ENCODE data around the gene SMARCAL1. TPM values are rescaled to one million over a fixed set of nuclear protein-coding genes. Genes with fewer than 3 reads are reported as not detected.

SMARCAL1 gene
- total RNA-seq, 1 donor from 2014 or later = 33.0 TPM

- Mint-ChIP-seq H3K36me3 (peaks cover 37% of the 10 kb centered on the region), H3K4me3 (peak overlapping the region; percentile 96), H3K27me3 (ENCODE audit: low read depth) (no peaks in the 10 kb centered on the region), H3K9me3 (no peaks in the 10 kb centered on the region), H3K4me1 (peaks cover 45% of the 10 kb centered on the region), H3K27ac (peak overlapping the region; percentile 94)
- no peak for TF ChIP-seq CTCF (IDR thresholded peaks at IDR 0.05; ENCODE audit: unreplicated experiment)
- DNase-seq (ENCODE audit: low spot score in 2 of 2, unreplicated experiment in 2 of 2) = no peak
Measured at GRCh38 chr2:216499641-216500218, 87.4 kb downstream of the SMARCAL1 start.

DNA sequence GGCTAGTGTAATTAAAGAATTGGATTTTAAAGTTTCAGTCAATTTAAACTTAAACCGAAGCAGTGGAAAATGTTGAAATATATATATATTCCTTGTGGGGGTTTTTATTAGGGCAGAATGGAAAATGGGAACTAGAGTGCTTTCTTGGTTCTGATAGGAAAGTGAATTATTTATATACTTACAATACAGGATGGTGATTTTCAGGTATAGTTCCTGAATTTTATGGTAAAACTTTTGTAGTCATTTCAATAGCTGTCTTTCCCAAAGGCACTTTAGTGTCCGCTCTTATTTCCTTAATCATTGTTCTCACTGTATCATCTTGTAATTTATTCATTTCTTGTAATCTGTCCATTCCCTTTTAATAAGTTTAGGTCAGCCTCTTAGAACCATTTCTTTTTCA is 88.3 kb downstream of the SMARCAL1 start:
- no peak for DNase-seq (ENCODE audit: low spot score in 2 of 2, unreplicated experiment in 2 of 2)
- H3K36me3 Mint-ChIP-seq = peaks cover 43% of the 10 kb centered on the region
- no peaks in the 10 kb centered on the region for H3K27me3 Mint-ChIP-seq (ENCODE audit: low read depth)
- H3K4me1 Mint-ChIP-seq = peaks cover 45% of the 10 kb centered on the region
- H3K4me3 Mint-ChIP-seq = peak overlapping the region; percentile 96
- no peaks in the 10 kb centered on the region for H3K9me3 Mint-ChIP-seq
- H3K27ac Mint-ChIP-seq = peak overlapping the region; percentile 94
- no peak for TF ChIP-seq CTCF (IDR thresholded peaks at IDR 0.05; ENCODE audit: unreplicated experiment)

DNA sequence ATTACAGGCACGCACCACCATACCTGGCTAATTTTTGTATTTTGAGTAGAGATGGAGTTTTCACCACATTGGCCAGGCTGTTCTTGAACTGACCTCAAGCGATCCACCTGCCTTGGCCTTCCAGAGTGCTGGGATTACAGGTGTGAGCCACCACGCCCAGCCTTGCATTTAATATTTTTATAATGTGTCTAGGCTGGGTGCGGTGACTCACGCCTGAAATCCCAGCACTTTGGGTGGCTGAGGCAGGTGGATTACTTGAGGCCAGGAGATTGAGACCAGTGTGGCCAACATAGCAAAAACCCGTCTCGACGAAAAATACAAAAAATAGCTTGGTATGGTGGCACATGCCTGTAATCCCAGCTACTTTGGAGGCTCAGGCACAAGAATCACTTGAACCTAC is 89.6 kb downstream of the SMARCAL1 start:
- Mint-ChIP-seq H3K4me1 (peaks cover 45% of the 10 kb centered on the region), H3K4me3 (no peak overlapping the region), H3K9me3 (no peaks in the 10 kb centered on the region), H3K27ac (no peak overlapping the region), H3K36me3 (peaks cover 45% of the 10 kb centered on the region), H3K27me3 (ENCODE audit: low read depth) (no peaks in the 10 kb centered on the region)
- DNase-seq (ENCODE audit: low spot score in 2 of 2, unreplicated experiment in 2 of 2) = no peak
- no peak for TF ChIP-seq CTCF (IDR thresholded peaks at IDR 0.05; ENCODE audit: unreplicated experiment)

GRCh38 chr2:216502381-216503158 is 90.3 kb downstream of the SMARCAL1 start:
- no peaks in the 10 kb centered on the region for H3K9me3 Mint-ChIP-seq
- peaks cover 40% of the 10 kb centered on the region for H3K4me1 Mint-ChIP-seq
- H3K36me3 Mint-ChIP-seq = peaks cover 45% of the 10 kb centered on the region
- H3K27ac Mint-ChIP-seq = no peak overlapping the region
- no peak for TF ChIP-seq CTCF (IDR thresholded peaks at IDR 0.05; ENCODE audit: unreplicated experiment)
- DNase-seq (ENCODE audit: low spot score in 2 of 2, unreplicated experiment in 2 of 2) = no peak
- no peak overlapping the region for H3K4me3 Mint-ChIP-seq
- no peaks in the 10 kb centered on the region for H3K27me3 Mint-ChIP-seq (ENCODE audit: low read depth)

DNA sequence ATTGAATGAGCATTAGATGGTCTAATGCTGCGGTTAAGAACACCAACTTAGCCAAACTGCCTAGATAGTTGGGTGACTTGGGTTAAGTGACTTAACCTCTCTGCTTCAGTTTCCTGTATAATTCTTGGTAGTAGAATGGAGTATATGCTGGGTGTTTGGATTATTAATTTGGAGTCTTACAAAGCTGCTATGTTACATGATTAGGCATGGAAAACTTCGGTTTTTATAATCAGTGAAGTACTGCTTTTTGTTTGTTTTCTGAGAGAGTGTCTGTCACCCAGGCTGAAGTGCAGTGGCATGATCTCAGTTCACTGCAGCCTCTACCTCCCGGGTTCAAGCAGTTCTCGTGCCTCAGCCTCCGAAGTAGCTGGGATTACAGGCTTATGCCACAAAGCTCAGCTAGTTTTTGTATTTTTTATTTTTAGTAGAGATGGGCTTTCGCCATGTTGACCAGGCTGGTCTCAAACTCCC is 90.9 kb downstream of the SMARCAL1 start:
- no peak for TF ChIP-seq CTCF (IDR thresholded peaks at IDR 0.05; ENCODE audit: unreplicated experiment)
- no peak overlapping the region for H3K4me3 Mint-ChIP-seq
- H3K4me1 Mint-ChIP-seq = peaks cover 34% of the 10 kb centered on the region
- H3K27ac Mint-ChIP-seq = no peak overlapping the region
- no peaks in the 10 kb centered on the region for H3K27me3 Mint-ChIP-seq (ENCODE audit: low read depth)
- DNase-seq (ENCODE audit: low spot score in 2 of 2, unreplicated experiment in 2 of 2) = no peak
- peaks cover 45% of the 10 kb centered on the region for H3K36me3 Mint-ChIP-seq
- no peaks in the 10 kb centered on the region for H3K9me3 Mint-ChIP-seq

Measured in mesothelial cell of epicardium (in vitro differentiated cells).